Prostate gland (tissue), 2 donors: Measurements from ENCODE around the gene ADCY1. TPM values are rescaled to one million over a fixed set of nuclear protein-coding genes. Genes with fewer than 3 reads are reported as not detected.

Experiments
- DNase-seq: peaks from one replicate; pipeline ENCODE4 v3.0.0-alpha.2; 2019; ENCODE audit warnings: low spot score
- H3K27ac ChIP-seq, 2 donors: fragments of 200-600 bp; sonication (generic); 2 replicates each; pipeline ENCODE4 v1.5.1; 2017 to 2019
- H3K27me3 ChIP-seq: fragments of 200-600 bp; sonication (generic); replicated peaks from 2 replicates; pipeline ENCODE4 v1.5.1; 2019; ENCODE audit not compliant: insufficient read depth
- H3K36me3 ChIP-seq, 2 donors: fragments of 200-600 bp; sonication (generic); 1 replicate in 1 of 2; 2 replicates in 1 of 2; pipeline versions ENCODE4 v1.5.1 to v1.8.1; 2017 to 2019
- H3K4me1 ChIP-seq: fragments of 200-600 bp; sonication (generic); replicated peaks from 2 replicates; pipeline ENCODE4 v1.5.1; 2019
- H3K4me3 ChIP-seq, 2 donors: fragments of 200-600 bp; sonication (generic); 2 replicates each; pipeline ENCODE4 v1.5.1; 2017 to 2019
- H3K9me3 ChIP-seq: fragments of 200-600 bp; sonication (generic); 2 replicates; pipeline ENCODE4 v1.5.1; 2017
- POLR2A ChIP-seq: fragments of 450-650 bp; IDR thresholded peaks from one replicate; pipeline ENCODE4 v1.6.1; 2016; ENCODE audit warnings: antibody characterized with exemption, mild to moderate bottlenecking
- POLR2AphosphoS5 ChIP-seq: sonication (generic); formaldehyde crosslinking; IDR thresholded peaks from one replicate; pipeline ENCODE4 v1.6.1; 2017; ENCODE audit warnings: antibody characterized with exemption
- WGBS: methylation state at CpG from one replicate; pipeline ENCODE4 v1.1.5; 2018; 5-methylcytosine and 5-hydroxymethylcytosine counted together
- intact Hi-C: fragments of 100-400 bp; cut with DNase I; formaldehyde crosslinking; loops from one replicate; pipeline ENCODE4 v1.14.2; 2022
- total RNA-seq, 2 donors: library from RNA; depleted of rRNA; stranded (reverse); fragments of >200 nt; gene quantifications; one replicate each; pipeline ENCODE4 v1.1.0, GENCODE V29; 2016
- TF ChIP-seq, protein P1 (sequence below), 4 experiments: fragments of 200-600 bp in 2 of 4; fragments of 450-650 bp in 2 of 4; sonication (generic) in 2 of 4; IDR thresholded peaks; 1 replicate in 3 of 4; 2 replicates in 1 of 4; pipeline ENCODE4 v1.5.1; 2016 to 2019; ENCODE audit warnings: antibody characterized with exemption in 4 of 4, mild to moderate bottlenecking in 2 of 4, moderate library complexity in 2 of 4

The ADCY1 gene
- total RNA-seq, 2 donors from 2014 or later: 4.5 to 17.0 TPM

DNA sequence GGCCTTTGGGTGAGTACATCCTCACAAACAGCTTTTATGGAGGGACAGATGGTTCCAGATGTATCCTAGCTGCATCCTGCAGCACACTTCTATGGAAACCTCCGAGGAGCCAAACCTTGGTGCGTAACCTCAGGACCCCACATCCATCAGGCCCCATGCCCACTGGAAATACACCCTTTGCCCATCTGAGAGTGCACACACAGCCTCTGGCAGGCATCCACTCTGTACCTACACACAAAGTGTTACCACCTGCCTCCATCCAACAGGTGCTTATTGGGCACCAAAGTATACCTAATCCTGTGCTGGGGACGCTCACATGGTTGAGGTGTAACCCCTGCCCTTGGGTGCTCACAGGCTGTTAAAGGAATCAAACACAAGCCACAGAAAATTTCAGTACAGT is 117.9 kb downstream of the ADCY1 start:
- Histone ChIP-seq H3K27me3 (no peaks in the 10 kb centered on the region), H3K9me3 (no peaks in the 10 kb centered on the region), H3K4me3 (no peak overlapping the region), H3K36me3 (no peaks in the 10 kb centered on the region), H3K27ac (peak overlapping the region in 1 of 2 donors; percentile 49), H3K4me1 (peaks cover 7% of the 10 kb centered on the region)
- WGBS: 97% methylated on average over 3 of the region's 3 CpGs
- intact Hi-C loops: no loop called here
- TF ChIP-seq POLR2A (no peak), POLR2AphosphoS5 (no peak)
- TF ChIP-seq, protein P1, sequence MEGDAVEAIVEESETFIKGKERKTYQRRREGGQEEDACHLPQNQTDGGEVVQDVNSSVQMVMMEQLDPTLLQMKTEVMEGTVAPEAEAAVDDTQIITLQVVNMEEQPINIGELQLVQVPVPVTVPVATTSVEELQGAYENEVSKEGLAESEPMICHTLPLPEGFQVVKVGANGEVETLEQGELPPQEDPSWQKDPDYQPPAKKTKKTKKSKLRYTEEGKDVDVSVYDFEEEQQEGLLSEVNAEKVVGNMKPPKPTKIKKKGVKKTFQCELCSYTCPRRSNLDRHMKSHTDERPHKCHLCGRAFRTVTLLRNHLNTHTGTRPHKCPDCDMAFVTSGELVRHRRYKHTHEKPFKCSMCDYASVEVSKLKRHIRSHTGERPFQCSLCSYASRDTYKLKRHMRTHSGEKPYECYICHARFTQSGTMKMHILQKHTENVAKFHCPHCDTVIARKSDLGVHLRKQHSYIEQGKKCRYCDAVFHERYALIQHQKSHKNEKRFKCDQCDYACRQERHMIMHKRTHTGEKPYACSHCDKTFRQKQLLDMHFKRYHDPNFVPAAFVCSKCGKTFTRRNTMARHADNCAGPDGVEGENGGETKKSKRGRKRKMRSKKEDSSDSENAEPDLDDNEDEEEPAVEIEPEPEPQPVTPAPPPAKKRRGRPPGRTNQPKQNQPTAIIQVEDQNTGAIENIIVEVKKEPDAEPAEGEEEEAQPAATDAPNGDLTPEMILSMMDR (IDR thresholded peaks at IDR 0.05): no peak
- DNase-seq: peak; percentile 3

DNA sequence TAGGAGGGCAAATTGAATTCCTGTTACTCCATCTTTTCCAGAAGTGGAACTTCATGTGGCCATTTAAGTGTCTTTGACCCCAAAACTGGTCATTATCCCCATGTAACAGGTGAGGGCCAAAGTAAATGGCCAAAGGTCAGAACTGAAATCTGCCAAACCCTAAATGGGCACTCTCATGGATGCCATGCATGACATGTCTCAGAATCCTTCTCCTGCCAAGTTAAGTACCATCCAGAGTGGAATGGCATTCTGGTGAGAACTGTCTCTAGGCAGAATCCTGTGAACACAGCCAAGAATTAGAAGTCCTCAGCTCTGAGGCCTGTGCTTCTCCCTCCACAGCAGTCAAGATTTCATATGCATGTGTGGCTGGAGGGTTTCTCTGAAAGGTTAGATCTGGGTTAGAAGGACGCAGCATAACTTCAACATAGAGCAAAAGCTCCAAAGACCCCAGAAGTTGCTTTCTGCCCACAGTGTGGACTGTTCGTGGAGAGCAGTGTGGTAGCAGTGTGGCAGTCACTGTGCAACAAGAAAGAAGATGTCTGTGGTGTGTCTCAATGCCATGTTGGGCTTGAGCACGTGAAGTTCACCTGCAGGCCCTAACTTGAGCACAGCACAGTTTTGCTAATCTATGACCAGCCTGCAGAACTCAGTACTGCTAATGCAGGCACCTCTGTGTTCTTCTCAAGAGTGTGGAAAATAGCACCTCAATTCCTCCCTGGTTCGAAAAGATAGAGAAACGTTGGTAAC is 121.3 kb downstream of the ADCY1 start:
- H3K4me3 ChIP-seq: no peak overlapping the region
- H3K27ac ChIP-seq: no peak overlapping the region
- no peaks in the 10 kb centered on the region for H3K27me3 ChIP-seq
- TF ChIP-seq POLR2A (no peak), POLR2AphosphoS5 (no peak)
- TF ChIP-seq, protein P1 (IDR thresholded peaks at IDR 0.05): no peak
- intact Hi-C loops: no loop called here
- H3K9me3 ChIP-seq: no peaks in the 10 kb centered on the region
- 83% methylated on average over 5 of the region's 5 CpGs for WGBS
- peak; percentile 1 for DNase-seq
- H3K4me1 ChIP-seq: peaks cover 7% of the 10 kb centered on the region
- H3K36me3 ChIP-seq: no peaks in the 10 kb centered on the region

DNA sequence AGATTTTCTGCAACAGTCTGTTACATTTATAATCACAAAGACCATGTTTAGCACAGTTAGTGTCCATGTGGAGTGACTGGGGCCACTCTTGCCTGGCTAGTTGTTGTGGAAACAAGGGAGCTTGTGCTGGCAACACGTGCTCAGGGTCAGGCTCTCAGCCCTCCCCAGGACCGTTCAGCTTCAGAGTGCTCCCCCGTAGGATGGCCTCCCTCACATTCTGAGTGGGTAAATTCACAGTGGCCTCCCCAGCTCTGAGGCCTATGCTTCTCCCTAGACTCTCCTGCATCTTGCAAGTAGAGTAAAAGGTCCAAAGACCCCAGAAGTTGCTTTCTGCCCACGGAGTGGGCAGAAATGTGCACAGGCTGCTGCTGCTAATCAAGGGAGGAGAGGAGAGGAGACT is 122.3 kb downstream of the ADCY1 start:
- H3K27ac ChIP-seq: no peak overlapping the region
- 79% methylated on average over 4 of the region's 4 CpGs for WGBS
- H3K4me3 ChIP-seq: no peak overlapping the region
- H3K4me1 ChIP-seq: peaks cover 6% of the 10 kb centered on the region
- H3K27me3 ChIP-seq: no peaks in the 10 kb centered on the region
- TF ChIP-seq, protein P1 (IDR thresholded peaks at IDR 0.05): no peak
- TF ChIP-seq POLR2AphosphoS5 (no peak), POLR2A (no peak)
- H3K36me3 ChIP-seq: no peaks in the 10 kb centered on the region
- DNase-seq: peak; percentile 2
- no peaks in the 10 kb centered on the region for H3K9me3 ChIP-seq
- intact Hi-C loops: no loop called here

DNA sequence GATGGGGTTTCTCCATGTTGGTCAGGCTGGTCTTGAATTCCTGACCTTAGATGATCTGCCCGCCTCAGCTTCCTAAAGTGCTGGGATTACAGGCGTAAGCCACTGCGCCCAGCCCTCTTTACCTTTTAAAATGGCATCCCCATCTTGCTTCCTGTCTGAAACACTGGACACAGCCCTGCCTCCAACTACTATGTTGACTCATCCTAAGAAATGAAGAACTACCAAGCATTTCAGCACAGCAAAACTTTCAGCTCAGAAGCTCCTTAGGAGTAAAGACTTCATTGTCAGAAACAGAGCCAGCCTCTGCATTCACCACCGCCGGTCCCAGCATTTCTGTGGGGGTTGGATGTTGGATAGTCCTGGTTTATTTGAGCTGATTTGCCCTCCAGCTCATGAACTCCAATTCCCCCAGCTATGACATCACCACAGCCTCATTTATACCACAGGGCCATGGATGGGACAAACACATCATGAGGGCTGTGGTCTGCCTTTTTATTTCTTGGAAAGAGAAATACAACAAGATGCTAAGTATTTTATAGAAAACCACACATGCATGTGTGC is 123.5 kb downstream of the ADCY1 start:
- intact Hi-C loops: no loop called here
- no peak for DNase-seq
- Histone ChIP-seq H3K4me1 (no peaks in the 10 kb centered on the region), H3K9me3 (no peaks in the 10 kb centered on the region), H3K36me3 (no peaks in the 10 kb centered on the region), H3K27me3 (no peaks in the 10 kb centered on the region), H3K27ac (no peak overlapping the region), H3K4me3 (no peak overlapping the region)
- 97% methylated on average over 5 of the region's 5 CpGs for WGBS
- TF ChIP-seq POLR2AphosphoS5 (no peak), POLR2A (no peak)
- TF ChIP-seq, protein P1 (IDR thresholded peaks at IDR 0.05): no peak
